Activated CD8-positive, alpha-beta T cell treated with anti-CD3 and anti-CD28 coated beads for 36 hours (primary cell): ENCODE results near the gene N4BP2. TPM values are rescaled to one million over a fixed set of nuclear protein-coding genes. Genes with fewer than 3 reads are reported as not detected.

ENCODE experiments used
- ATAC-seq: fragments of 200-7000 bp; cut with Tn5 transposase; one replicate; pipeline ENCODE4 v1.10.0; 2021; ENCODE audit warnings: mild to moderate bottlenecking, moderate library complexity
- CTCF ChIA-PET: fragments of 350-600 bp; sonication (Branson Sonifier 250); formaldehyde crosslinking; loops from one replicate; lab custom pipeline; 2021; ENCODE audit warnings: antibody characterized with exemption; lab: Charles Lee
- POLR2A ChIA-PET: fragments of 350-600 bp; sonication (Branson Sonifier 250); formaldehyde crosslinking; loops from one replicate; lab custom pipeline; 2021; ENCODE audit warnings: antibody characterized with exemption; lab: Charles Lee
- DNase-seq: peaks from one replicate; pipeline ENCODE4 v3.0.0-alpha.2; 2020
- H3K27ac Mint-ChIP-seq: one replicate; pipeline ENCODE4 v1.8.0; 2021; ENCODE audit warnings: mild to moderate bottlenecking, mixed read lengths
- H3K27me3 Mint-ChIP-seq: one replicate; pipeline ENCODE4 v1.8.0; 2021; ENCODE audit warnings: mixed read lengths
- H3K36me3 Mint-ChIP-seq: one replicate; pipeline ENCODE4 v1.8.0; 2021; ENCODE audit warnings: low read depth, mixed read lengths
- H3K4me1 Mint-ChIP-seq: one replicate; pipeline ENCODE4 v1.8.0; 2021; ENCODE audit warnings: low read depth, mixed read lengths
- H3K4me3 Mint-ChIP-seq: one replicate; pipeline ENCODE4 v1.8.0; 2021; ENCODE audit warnings: mild to moderate bottlenecking, moderate library complexity, mixed read lengths
- H3K9me3 Mint-ChIP-seq: one replicate; pipeline ENCODE4 v1.8.0; 2021; ENCODE audit warnings: mixed read lengths
- CTCF ChIP-seq: fragments of 200-600 bp; IDR thresholded peaks from one replicate; pipeline ENCODE4 v1.8.0; 2022; ENCODE audit warnings: antibody characterized with exemption, mild to moderate bottlenecking
- intact Hi-C: fragments of 100-400 bp; cut with micrococcal nuclease; formaldehyde crosslinking; loops from one replicate; pipeline ENCODE4 v1.10.0; 2022
- total RNA-seq, 2 experiments: library from RNA; stranded (reverse); gene quantifications; one replicate each; pipeline ENCODE4 v1.2.3, GENCODE V29; 2021

Gene N4BP2
- total RNA-seq, 2 experiments from 2014 or later, result 17.4 to 17.5 TPM

GRCh38 chr4:40122941-40123340 lies 66.3 kb downstream of the N4BP2 start:
- POLR2A ChIA-PET, result interaction anchor here (0.6 to 1.0 kb wide), 3 partner anchors 65 to 77 kb away, joined by 3 to 4 read pairs (median 3); no protein-coding TSS in a partner anchor
- Mint-ChIP-seq H3K9me3 (no peaks in the 10 kb centered on the region), H3K36me3 (peaks cover 16% of the 10 kb centered on the region), H3K4me1 (peaks cover 49% of the 10 kb centered on the region), H3K27ac (peak overlapping the region; percentile 89), H3K4me3 (peak overlapping the region; percentile 38), H3K27me3 (no peaks in the 10 kb centered on the region)
- no peak for DNase-seq
- TF ChIP-seq CTCF, result no peak
- intact Hi-C loops, result no loop called here
- CTCF ChIA-PET, result interaction anchor here (0.5 to 1.0 kb wide), 2 partner anchors 64 to 202 kb away, joined by 3 to 7 read pairs; no protein-coding TSS in a partner anchor
- peak; percentile 64 for ATAC-seq

- intact Hi-C loops, result no loop called here
- DNase-seq (peak; percentile 12), ATAC-seq (peak; percentile 58)
- Mint-ChIP-seq H3K27me3 (no peaks in the 10 kb centered on the region), H3K27ac (peak overlapping the region; percentile 64), H3K36me3 (peaks cover 18% of the 10 kb centered on the region), H3K9me3 (no peaks in the 10 kb centered on the region), H3K4me1 (peaks cover 49% of the 10 kb centered on the region), H3K4me3 (no peak overlapping the region)
- POLR2A ChIA-PET, result interaction anchor here (0.9 kb wide), 1 partner anchor 81 kb away, joined by 4 read pairs; no protein-coding TSS in a partner anchor
- TF ChIP-seq CTCF, result no peak
- CTCF ChIA-PET, result no interaction called here
These were observed 68.0 kb downstream of the N4BP2 start for GRCh38 chr4:40124690-40125089.

- H3K36me3 Mint-ChIP-seq, result peaks cover 5% of the 10 kb centered on the region
- H3K4me3 Mint-ChIP-seq, result no peak overlapping the region
- DNase-seq (no peak), ATAC-seq (no peak)
- H3K27me3 Mint-ChIP-seq, result no peaks in the 10 kb centered on the region
- H3K27ac Mint-ChIP-seq, result no peak overlapping the region
- intact Hi-C loops, result no loop called here
- ChIA-PET CTCF (interaction anchor here (0.9 to 1.8 kb wide), 3 partner anchors 21 to 195 kb away, joined by 3 to 5 read pairs (median 3); no protein-coding TSS in a partner anchor), POLR2A (no interaction called here)
- H3K9me3 Mint-ChIP-seq, result no peaks in the 10 kb centered on the region
- no peak for TF ChIP-seq CTCF
- peaks cover 4% of the 10 kb centered on the region for H3K4me1 Mint-ChIP-seq
These were observed 73.9 kb downstream of the N4BP2 start for GRCh38 chr4:40130401-40131036.

GRCh38 chr4:40132816-40133215 lies 76.2 kb downstream of the N4BP2 start:
- no peak for DNase-seq
- CTCF ChIA-PET, result interaction anchor here (1.0 kb wide), 1 partner anchor 185 kb away, joined by 5 read pairs; no protein-coding TSS in a partner anchor
- no peak for ATAC-seq

More at GRCh38 chr4:40132816-40133215, 76.2 kb downstream of the N4BP2 start:
- no peak overlapping the region for H3K27ac Mint-ChIP-seq
- no peak overlapping the region for H3K4me3 Mint-ChIP-seq
- intact Hi-C loops, result no loop called here
- no peak for TF ChIP-seq CTCF
- peaks cover 5% of the 10 kb centered on the region for H3K4me1 Mint-ChIP-seq
- POLR2A ChIA-PET, result interaction anchor here (0.9 kb wide), 1 partner anchor 99 kb away, joined by 4 read pairs; no protein-coding TSS in a partner anchor
- H3K9me3 Mint-ChIP-seq, result no peaks in the 10 kb centered on the region
- peaks cover 20% of the 10 kb centered on the region for H3K36me3 Mint-ChIP-seq
- H3K27me3 Mint-ChIP-seq, result no peaks in the 10 kb centered on the region
